SK-N-SH (cell line): Measurements from ENCODE around the gene DENND2D. TPM values are rescaled to one million over a fixed set of nuclear protein-coding genes. Genes with fewer than 3 reads are reported as not detected.

ENCODE experiments used
- CTCF ChIA-PET: fragments of 300-600, 350-600 bp; formaldehyde crosslinking; extraction: SDS; loops from one replicate; lab custom pipeline; 2021; lab: Yijun Ruan, JAX
- POLR2A ChIA-PET: fragments of 350-600 bp; sonication (Branson Sonifier 250); formaldehyde crosslinking; extraction: SDS; loops from one replicate; lab custom pipeline; 2020; ENCODE audit warnings: antibody characterized with exemption, inconsistent platforms; lab: Yijun Ruan, JAX
- DNase-seq: peaks from one replicate; pipeline ENCODE4 v3.0.0; 2012
- H2AFZ ChIP-seq: fragments of 200-600 bp; sonication (generic); 2 replicates; pipeline ENCODE4 v1.8.1; 2016; ENCODE audit warnings: antibody characterized with exemption, mild to moderate bottlenecking, low read depth
- H3F3A ChIP-seq: fragments of 200-600 bp; sonication (generic); replicated peaks from 2 replicates; pipeline ENCODE3; 2016; ENCODE audit warnings: antibody characterized with exemption, mild to moderate bottlenecking; ENCODE audit not compliant: insufficient read depth
- H3K27ac ChIP-seq, 2 experiments: fragments of 200-500 bp in 1 of 2; fragments of 200-600 bp in 1 of 2; sonication (Bioruptor generic) in 1 of 2; sonication (generic), shearing (Covaris generic) in 1 of 2; 2 replicates each; pipeline versions ENCODE4 v1.5.1 to v1.6.1; 2014 to 2016; ENCODE audit warnings: low read depth in 2 of 2, inconsistent platforms in 1 of 2, low read length in 1 of 2, mild to moderate bottlenecking in 1 of 2, mixed read lengths in 1 of 2
- H3K27me3 ChIP-seq: fragments of 200-600 bp; sonication (generic), shearing (Covaris generic); 2 replicates; pipeline ENCODE4 v1.6.1; 2016; ENCODE audit warnings: mixed run types; ENCODE audit not compliant: insufficient read depth
- H3K36me3 ChIP-seq, 2 experiments: fragments of 200-500 bp in 1 of 2; fragments of 200-600 bp in 1 of 2; sonication (Bioruptor generic) in 1 of 2; sonication (generic) in 1 of 2; replicated peaks in 1 of 2; 2 replicates each; pipeline versions ENCODE3 to v1.5.1; 2014 to 2016; ENCODE audit warnings: low read length in 1 of 2, mild to moderate bottlenecking in 1 of 2; ENCODE audit not compliant: insufficient read depth in 2 of 2, control insufficient read depth in 1 of 2
- H3K4me1 ChIP-seq, 2 experiments: fragments of 200-500 bp in 1 of 2; fragments of 200-600 bp in 1 of 2; sonication (Bioruptor generic) in 1 of 2; sonication (generic), shearing (Covaris generic) in 1 of 2; 2 replicates each; pipeline versions ENCODE4 v1.5.1 to v1.6.1; 2014 to 2016; ENCODE audit warnings: low read depth in 1 of 2, low read length in 1 of 2, mixed run types in 1 of 2; ENCODE audit not compliant: insufficient read depth in 2 of 2, control insufficient read depth in 1 of 2
- H3K4me2 ChIP-seq: fragments of 200-600 bp; sonication (generic), shearing (Covaris generic); 2 replicates; pipeline ENCODE4 v1.6.1; 2017; ENCODE audit warnings: mixed run types
- H3K4me3 ChIP-seq, 2 experiments: fragments of 200-500 bp in 1 of 2; fragments of 200-600 bp in 1 of 2; sonication (Bioruptor generic) in 1 of 2; sonication (generic), shearing (Covaris generic) in 1 of 2; 2 replicates each; pipeline versions ENCODE4 v1.5.1 to v1.8.1; 2014 to 2016; ENCODE audit warnings: low read depth in 2 of 2, inconsistent platforms in 1 of 2, low read length in 1 of 2, mild to moderate bottlenecking in 1 of 2, mixed read lengths in 1 of 2, moderate library complexity in 1 of 2
- H3K79me2 ChIP-seq: fragments of 200-600 bp; sonication (generic); 2 replicates; pipeline ENCODE4 v1.8.1; 2017; ENCODE audit warnings: mild to moderate bottlenecking; ENCODE audit not compliant: insufficient read depth
- H3K9ac ChIP-seq: fragments of 200-600 bp; sonication (generic); 2 replicates; pipeline ENCODE4 v1.6.1; 2017; ENCODE audit warnings: mixed run types
- H3K9me2 ChIP-seq: fragments of 200-600 bp; sonication (generic); 2 replicates; pipeline ENCODE4 v1.6.1; 2017; ENCODE audit warnings: mixed run types
- H3K9me3 ChIP-seq: fragments of 200-600 bp; sonication (generic); 2 replicates; pipeline ENCODE4 v1.6.1; 2017; ENCODE audit warnings: mixed run types, mild to moderate bottlenecking, moderate library complexity
- H4K20me1 ChIP-seq: fragments of 200-600 bp; sonication (generic); 2 replicates; pipeline ENCODE4 v1.6.1; 2017; ENCODE audit warnings: mild to moderate bottlenecking, mixed run types; ENCODE audit not compliant: insufficient read depth
- MXI1 ChIP-seq: IDR thresholded peaks from 2 replicates; pipeline ENCODE4 v1.6.1; 2012; ENCODE audit warnings: mild to moderate bottlenecking, low read depth, low read length, improper control_type of control experiment
- RAD21 ChIP-seq: IDR thresholded peaks from 2 replicates; pipeline ENCODE4 v1.6.1; 2012; ENCODE audit warnings: mild to moderate bottlenecking, low read length
- RCOR1 ChIP-seq: fragments of 150-350 bp; IDR thresholded peaks from 2 replicates; pipeline ENCODE4 v1.6.1; 2017; ENCODE audit warnings: antibody characterized with exemption, low read length
- RXRA ChIP-seq: IDR thresholded peaks from 2 replicates; pipeline ENCODE4 v1.4.0; 2012; ENCODE audit warnings: low read depth, mild to moderate bottlenecking, borderline replicate concordance
- SMC3 ChIP-seq: IDR thresholded peaks from 2 replicates; pipeline ENCODE4 v1.6.1; 2012; ENCODE audit warnings: low read depth, low read length, improper control_type of control experiment
- WGBS: methylation state at CpG from one replicate; pipeline ENCODE4 v1.1.6; 2017; ENCODE audit warnings: low lambda C conversion rate; 5-methylcytosine and 5-hydroxymethylcytosine counted together
- polyA plus RNA-seq, 3 experiments: library from polyadenylated mRNA; depleted of rRNA; stranded (reverse); fragments of >200 nt; gene quantifications; 2 replicates each; pipeline ENCODE4 v1.2.3, GENCODE V29; 2012
- TF ChIP-seq, protein P1 (sequence below): fragments of 200-600 bp; sonication (generic); IDR thresholded peaks from 2 replicates; pipeline ENCODE4 v1.6.1; 2017; ENCODE audit warnings: antibody characterized with exemption, mild to moderate bottlenecking, moderate library complexity

DENND2D gene
- polyA plus RNA-seq, 1 of the 3 experiments (the other 2 are of a cell fraction): 1.3 TPM

- POLR2A ChIA-PET: no interaction called here
- no peak for DNase-seq
- no peaks in the 10 kb centered on the region for H3K79me2 ChIP-seq
- WGBS: 71% methylated on average over 6 of the region's 6 CpGs
- no peak overlapping the region for H3K4me2 ChIP-seq
- no peaks in the 10 kb centered on the region for H3K36me3 ChIP-seq
- peak overlapping the region; percentile 28; the same call in 1 of the 2 replicates for H2AFZ ChIP-seq
- no peak overlapping the region for H3K9ac ChIP-seq
- TF ChIP-seq RXRA (no peak), RCOR1 (no peak), MXI1 (no peak)
- peak overlapping the region in 1 of 2 experiments; percentile 14; a peak in 1 of 4 replicates for H3K4me3 ChIP-seq
- CTCF ChIA-PET: interaction anchor here (0.6 to 10.2 kb wide), 39 partner anchors 9 to 545 kb away, joined by 3 to 161 read pairs (median 4); partner anchors contain the start of genes ATP5PB and WDR77
- no peaks in the 10 kb centered on the region for H3K27me3 ChIP-seq
- H4K20me1 ChIP-seq: no peaks in the 10 kb centered on the region
- H3K9me3 ChIP-seq: no peaks in the 10 kb centered on the region
- H3K9me2 ChIP-seq: no peaks in the 10 kb centered on the region
- peaks cover 11% of the 10 kb centered on the region for H3F3A ChIP-seq
- peaks cover 0 to 24% of the 10 kb centered on the region in 2 experiments; a peak in 3 of 4 replicates for H3K4me1 ChIP-seq
- H3K27ac ChIP-seq: no peak overlapping the region
Observed at GRCh38 chr1:111223126-111223685, 22.8 kb upstream of the DENND2D start.

DNA sequence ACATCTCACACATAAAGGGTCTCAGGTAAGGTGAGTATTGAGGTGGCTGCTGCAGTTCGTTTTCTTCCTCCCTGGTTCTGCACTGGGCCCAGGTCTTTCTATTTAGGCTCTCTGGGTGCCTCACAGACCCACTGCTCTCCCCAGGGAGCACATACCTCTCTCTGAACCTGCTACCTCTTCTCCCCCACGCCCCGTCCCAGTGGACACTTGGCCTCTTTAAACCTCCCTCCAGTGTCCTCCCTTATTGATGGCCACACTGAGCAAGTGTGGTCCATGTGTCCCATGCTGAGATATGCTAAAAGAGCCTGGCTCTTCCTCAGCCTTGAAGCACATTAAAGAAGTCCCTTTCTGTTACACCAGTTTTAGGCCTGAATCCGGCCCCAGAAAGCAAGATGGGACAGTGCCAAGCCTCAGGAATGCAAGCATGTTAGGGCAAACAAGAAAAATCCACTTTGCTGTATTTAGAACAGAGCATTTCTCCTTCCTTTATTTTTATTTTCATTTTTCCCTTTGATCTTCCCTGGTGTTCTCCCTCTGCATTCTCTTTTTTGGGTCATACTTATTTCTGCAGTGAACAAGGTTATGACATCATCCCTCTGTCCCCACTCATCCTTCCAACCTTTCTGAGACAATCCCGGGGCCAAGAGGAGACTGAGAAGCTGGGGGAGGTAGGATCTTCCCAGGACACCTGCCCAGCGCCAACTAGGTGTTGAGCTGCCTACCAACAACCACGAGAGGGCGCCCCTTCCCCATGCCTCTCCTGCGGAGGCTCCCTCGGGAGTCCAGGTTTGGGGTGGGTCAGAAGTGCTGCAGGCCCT, 22.1 kb upstream of the DENND2D start:
- peak overlapping the region in 1 of 2 experiments; percentile 14; a peak in 1 of 4 replicates for H3K4me3 ChIP-seq
- peaks cover 5% of the 10 kb centered on the region for H3F3A ChIP-seq
- no peaks in the 10 kb centered on the region for H3K79me2 ChIP-seq
- no peaks in the 10 kb centered on the region for H3K9me2 ChIP-seq
- H3K9me3 ChIP-seq: no peaks in the 10 kb centered on the region
- H2AFZ ChIP-seq: 0 out of 2 replicates have a peak overlapping the region, but pooled peaks have one; percentile 31
- TF ChIP-seq, protein P1, sequence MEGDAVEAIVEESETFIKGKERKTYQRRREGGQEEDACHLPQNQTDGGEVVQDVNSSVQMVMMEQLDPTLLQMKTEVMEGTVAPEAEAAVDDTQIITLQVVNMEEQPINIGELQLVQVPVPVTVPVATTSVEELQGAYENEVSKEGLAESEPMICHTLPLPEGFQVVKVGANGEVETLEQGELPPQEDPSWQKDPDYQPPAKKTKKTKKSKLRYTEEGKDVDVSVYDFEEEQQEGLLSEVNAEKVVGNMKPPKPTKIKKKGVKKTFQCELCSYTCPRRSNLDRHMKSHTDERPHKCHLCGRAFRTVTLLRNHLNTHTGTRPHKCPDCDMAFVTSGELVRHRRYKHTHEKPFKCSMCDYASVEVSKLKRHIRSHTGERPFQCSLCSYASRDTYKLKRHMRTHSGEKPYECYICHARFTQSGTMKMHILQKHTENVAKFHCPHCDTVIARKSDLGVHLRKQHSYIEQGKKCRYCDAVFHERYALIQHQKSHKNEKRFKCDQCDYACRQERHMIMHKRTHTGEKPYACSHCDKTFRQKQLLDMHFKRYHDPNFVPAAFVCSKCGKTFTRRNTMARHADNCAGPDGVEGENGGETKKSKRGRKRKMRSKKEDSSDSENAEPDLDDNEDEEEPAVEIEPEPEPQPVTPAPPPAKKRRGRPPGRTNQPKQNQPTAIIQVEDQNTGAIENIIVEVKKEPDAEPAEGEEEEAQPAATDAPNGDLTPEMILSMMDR: peak; percentile 95
- TF ChIP-seq RAD21 (peak; percentile 92), RXRA (no peak), SMC3 (peak; percentile 93)
- no peak overlapping the region for H3K9ac ChIP-seq
- H3K4me1 ChIP-seq: peaks cover 0 to 17% of the 10 kb centered on the region in 2 experiments; a peak in 3 of 4 replicates
- 3% methylated on average over 9 of the region's 10 CpGs for WGBS
- H3K4me2 ChIP-seq: peak overlapping the region; percentile 39; the same call in 1 of the 2 replicates
- H4K20me1 ChIP-seq: no peaks in the 10 kb centered on the region
- peak; percentile 85 for DNase-seq
- POLR2A ChIA-PET: no interaction called here
- no peaks in the 10 kb centered on the region for H3K27me3 ChIP-seq
- H3K36me3 ChIP-seq: no peaks in the 10 kb centered on the region
- H3K27ac ChIP-seq: no peak overlapping the region
- CTCF ChIA-PET: interaction anchor here (0.6 to 10.2 kb wide), 41 partner anchors 8 to 546 kb away, joined by 3 to 161 read pairs (median 4); no protein-coding TSS in a partner anchor
